Activated T-helper 2 cell treated with anti-CD3 and anti-CD28 coated beads, Interferon-gamma antibody, Interleukin-2, Interleukin-4, amounts not matched to agents 10 μg/mL and 5 μg/mL and 100 μg/mL, durations not matched to agents 14 hours and 24 hours and 36 hours (primary cell): ENCODE data around the gene PLEKHO1. TPM values are rescaled to one million over a fixed set of nuclear protein-coding genes. Genes with fewer than 3 reads are reported as not detected.

Source experiments
- DNase-seq: peaks from one replicate; pipeline ENCODE4 v3.0.0; 2021; ENCODE audit warnings: low spot score
- H3K27ac Mint-ChIP-seq: one replicate; pipeline ENCODE4 v1.8.0; 2021; ENCODE audit warnings: mixed read lengths
- H3K27me3 Mint-ChIP-seq: one replicate; pipeline ENCODE4 v1.8.0; 2021; ENCODE audit warnings: low read depth, mixed read lengths
- H3K36me3 Mint-ChIP-seq: one replicate; pipeline ENCODE4 v1.8.0; 2021; ENCODE audit warnings: low read depth, mixed read lengths
- H3K4me1 Mint-ChIP-seq: one replicate; pipeline ENCODE4 v1.8.0; 2021; ENCODE audit warnings: low read depth, mixed read lengths
- H3K4me3 Mint-ChIP-seq: one replicate; pipeline ENCODE4 v1.8.0; 2021; ENCODE audit warnings: low read depth, mild to moderate bottlenecking, moderate library complexity, mixed read lengths
- H3K9me3 Mint-ChIP-seq: one replicate; pipeline ENCODE4 v1.8.0; 2021; ENCODE audit warnings: mixed read lengths
- intact Hi-C: fragments of 100-400 bp; cut with micrococcal nuclease; formaldehyde crosslinking; loops from one replicate; pipeline ENCODE4 v1.15.1; 2023
- total RNA-seq: library from RNA; stranded (reverse); gene quantifications from 2 replicates; pipeline ENCODE4 v1.2.3, GENCODE V29; 2022

PLEKHO1 gene
- 29.3 and 31.2 TPM in 2 replicates for total RNA-seq

GRCh38 chr1:150149271-150150132, at the start of gene PLEKHO1:
Gene PLEKHO1, plus strand, starts transcription at chr1:150149916. Its CDS starts 342 bp downstream, at chr1:150150258.
- Mint-ChIP-seq H3K9me3 (no peaks in the 10 kb centered on the region), H3K4me3 (peak within 1 kb of the TSS; percentile 88), H3K4me1 (peaks cover 51% of the 10 kb centered on the region), H3K27me3 (peaks cover 23% of the 10 kb centered on the region), H3K27ac (peak within 1 kb of the TSS; percentile 83), H3K36me3 (peaks cover 33% of the 10 kb centered on the region)
- intact Hi-C loops: loop anchor here (2.0 kb wide), 1 partner anchor 39 kb away; no protein-coding TSS in a partner anchor
- DNase-seq: peak; percentile 64

DNA sequence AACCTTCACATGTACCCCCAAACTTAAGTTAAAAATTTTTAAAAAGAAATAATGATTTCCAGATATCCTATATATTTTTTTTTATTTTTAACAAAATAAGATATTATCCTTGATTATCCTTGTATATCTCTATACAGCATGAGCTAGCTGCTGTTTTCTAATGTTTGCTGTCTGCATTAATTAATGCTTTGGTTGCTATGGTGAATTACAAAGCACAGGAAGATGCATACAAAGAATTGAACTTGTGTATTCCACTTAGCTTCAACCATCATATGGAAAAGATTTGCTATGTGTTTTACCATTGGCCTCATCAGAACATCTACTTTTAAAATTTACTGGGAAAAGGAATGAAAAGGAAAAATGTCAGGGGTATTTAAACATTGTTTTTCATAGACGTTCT, 46.7 kb upstream of the PLEKHO1 start:
- Mint-ChIP-seq H3K27me3 (no peaks in the 10 kb centered on the region), H3K36me3 (peaks cover 37% of the 10 kb centered on the region), H3K9me3 (peaks cover 6% of the 10 kb centered on the region), H3K4me3 (no peak overlapping the region), H3K4me1 (peaks cover 46% of the 10 kb centered on the region), H3K27ac (no peak overlapping the region)
- no peak for DNase-seq
- intact Hi-C loops: no loop called here

DNA sequence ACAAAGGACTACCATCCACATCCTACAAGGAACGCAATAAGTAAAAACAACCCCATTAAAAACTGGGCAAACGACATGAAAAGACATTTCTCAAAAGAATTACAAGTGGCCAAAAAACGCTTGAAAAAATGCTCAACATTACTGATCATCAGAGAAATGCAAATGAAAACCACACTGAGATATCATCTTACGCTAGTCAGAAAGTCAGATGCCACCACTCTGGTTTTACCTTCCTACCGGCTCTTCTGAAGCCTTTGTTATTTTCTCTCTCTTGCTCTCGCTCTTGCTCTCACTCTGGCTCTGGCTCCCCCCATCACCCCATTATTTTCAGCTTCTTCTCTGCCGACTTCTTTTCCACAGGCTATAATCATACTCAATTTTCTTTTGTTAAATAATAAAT, 43.4 kb upstream of the PLEKHO1 start:
- Mint-ChIP-seq H3K4me3 (no peak overlapping the region), H3K36me3 (peaks cover 33% of the 10 kb centered on the region), H3K27ac (peak overlapping the region; percentile 52), H3K9me3 (peaks cover 6% of the 10 kb centered on the region), H3K27me3 (no peaks in the 10 kb centered on the region), H3K4me1 (peaks cover 72% of the 10 kb centered on the region)
- peak; percentile 20 for DNase-seq
- intact Hi-C loops: no loop called here

- H3K36me3 Mint-ChIP-seq: peaks cover 48% of the 10 kb centered on the region
- intact Hi-C loops: no loop called here
- H3K27me3 Mint-ChIP-seq: no peaks in the 10 kb centered on the region
- H3K9me3 Mint-ChIP-seq: peaks cover 14% of the 10 kb centered on the region
- peaks cover 65% of the 10 kb centered on the region for H3K4me1 Mint-ChIP-seq
- H3K4me3 Mint-ChIP-seq: peak overlapping the region; percentile 51
- no peak for DNase-seq
- H3K27ac Mint-ChIP-seq: peak overlapping the region; percentile 87
Observed at GRCh38 chr1:150109586-150109985, 40.1 kb upstream of the PLEKHO1 start.

DNA sequence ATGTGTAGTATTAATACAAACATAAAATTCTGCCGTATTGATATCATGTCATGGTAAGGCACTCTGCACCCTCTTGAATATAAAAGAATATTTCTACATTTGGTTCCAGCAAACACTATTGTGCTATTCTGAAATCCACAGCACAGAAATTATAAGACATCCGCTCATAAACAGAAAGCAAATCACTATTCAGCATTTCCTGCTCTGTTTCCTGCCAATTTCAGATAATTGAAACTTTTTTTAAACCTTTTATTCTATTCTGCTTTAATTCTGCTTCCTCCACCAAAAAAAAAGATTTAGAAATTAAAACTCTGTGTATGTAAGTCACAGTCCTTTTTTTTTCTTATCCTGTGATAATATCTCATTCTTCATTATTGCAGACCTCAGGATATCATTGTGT, 39.6 kb upstream of the PLEKHO1 start:
- intact Hi-C loops: loop anchor here (2.0 to 10.0 kb wide), 2 partner anchors 39 to 955 kb away; partner anchors contain the start of genes MLLT11 and PLEKHO1
- H3K4me1 Mint-ChIP-seq: peaks cover 63% of the 10 kb centered on the region
- H3K9me3 Mint-ChIP-seq: peaks cover 15% of the 10 kb centered on the region
- H3K27me3 Mint-ChIP-seq: no peaks in the 10 kb centered on the region
- DNase-seq: no peak
- peak overlapping the region; percentile 51 for H3K4me3 Mint-ChIP-seq
- peaks cover 48% of the 10 kb centered on the region for H3K36me3 Mint-ChIP-seq
- H3K27ac Mint-ChIP-seq: peak overlapping the region; percentile 87

GRCh38 chr1:150111670-150112069, 38.0 kb upstream of the PLEKHO1 start:
- intact Hi-C loops: loop anchor here (2.0 to 10.0 kb wide), 2 partner anchors 37 to 953 kb away; partner anchors contain the start of genes MLLT11 and PLEKHO1
- Mint-ChIP-seq H3K27ac (peak overlapping the region; percentile 29), H3K4me1 (peaks cover 48% of the 10 kb centered on the region), H3K4me3 (peak overlapping the region; percentile 27), H3K9me3 (peaks cover 22% of the 10 kb centered on the region), H3K36me3 (peaks cover 46% of the 10 kb centered on the region), H3K27me3 (no peaks in the 10 kb centered on the region)
- DNase-seq: no peak

GRCh38 chr1:150115121-150115520, 34.6 kb upstream of the PLEKHO1 start:
- Mint-ChIP-seq H3K4me3 (no peak overlapping the region), H3K9me3 (peaks cover 22% of the 10 kb centered on the region), H3K4me1 (peaks cover 19% of the 10 kb centered on the region), H3K27ac (no peak overlapping the region), H3K27me3 (no peaks in the 10 kb centered on the region), H3K36me3 (peaks cover 43% of the 10 kb centered on the region)
- intact Hi-C loops: loop anchor here (10.0 kb wide), 1 partner anchor 950 kb away; the partner anchor contains the start of gene MLLT11
- DNase-seq: no peak

- Mint-ChIP-seq H3K36me3 (peaks cover 33% of the 10 kb centered on the region), H3K27ac (no peak overlapping the region), H3K9me3 (peaks cover 21% of the 10 kb centered on the region), H3K4me1 (peaks cover 5% of the 10 kb centered on the region), H3K27me3 (no peaks in the 10 kb centered on the region), H3K4me3 (no peak overlapping the region)
- DNase-seq: no peak
- intact Hi-C loops: loop anchor here (10.0 kb wide), 1 partner anchor 946 kb away; the partner anchor contains the start of gene MLLT11
Observed at GRCh38 chr1:150118716-150119115, 31.0 kb upstream of the PLEKHO1 start.

DNA sequence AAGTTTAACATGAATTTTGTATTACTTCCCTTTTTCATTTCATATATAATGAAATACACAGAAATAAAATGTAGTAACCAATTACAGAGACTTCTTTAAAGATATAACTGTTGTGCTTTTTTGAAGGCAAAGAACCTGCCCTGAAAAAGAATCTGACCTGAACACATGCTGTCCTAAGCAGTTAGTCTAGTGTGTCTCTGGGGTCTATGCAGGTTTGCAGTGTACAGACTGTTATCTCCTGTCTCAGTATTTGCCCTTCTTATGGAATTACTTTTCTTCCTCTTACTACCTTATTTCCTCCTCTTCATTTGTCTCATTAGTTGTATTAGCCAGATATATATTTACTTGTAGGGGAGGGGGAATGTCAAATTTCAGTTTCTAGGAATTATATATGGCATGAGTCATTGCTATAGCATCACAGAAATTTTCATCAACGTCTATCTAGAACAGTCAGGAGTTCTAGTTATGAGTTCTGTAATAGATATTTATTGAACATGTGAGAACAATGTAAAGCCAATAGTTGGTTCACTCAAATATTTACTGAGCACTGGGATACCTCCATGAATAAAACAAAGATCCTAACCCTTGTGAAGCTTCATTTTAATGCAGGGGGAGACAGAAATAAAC, 28.4 kb upstream of the PLEKHO1 start:
- peaks cover 11% of the 10 kb centered on the region for H3K36me3 Mint-ChIP-seq
- intact Hi-C loops: no loop called here
- no peaks in the 10 kb centered on the region for H3K9me3 Mint-ChIP-seq
- H3K4me1 Mint-ChIP-seq: peaks cover 5% of the 10 kb centered on the region
- DNase-seq: no peak
- no peaks in the 10 kb centered on the region for H3K27me3 Mint-ChIP-seq
- H3K4me3 Mint-ChIP-seq: no peak overlapping the region
- H3K27ac Mint-ChIP-seq: no peak overlapping the region

DNA sequence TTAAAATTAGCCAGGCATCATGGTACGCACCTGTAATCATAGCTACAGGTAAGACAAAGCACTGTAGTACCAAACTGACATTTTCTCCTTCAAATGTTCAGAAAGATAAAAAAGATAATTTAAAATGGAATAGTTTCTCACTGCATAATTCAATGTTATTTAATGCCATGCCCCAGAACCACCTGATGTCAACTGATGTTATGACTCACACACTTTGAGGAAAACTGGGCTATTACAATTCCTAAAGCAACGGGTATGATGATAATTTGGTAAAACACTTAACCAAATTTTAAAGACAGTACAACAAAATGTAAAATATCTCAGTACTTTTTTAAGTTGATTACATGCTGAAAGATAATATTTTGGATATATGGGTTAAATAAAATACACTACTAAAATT, 22.9 kb upstream of the PLEKHO1 start:
- intact Hi-C loops: no loop called here
- no peak overlapping the region for H3K27ac Mint-ChIP-seq

DNA sequence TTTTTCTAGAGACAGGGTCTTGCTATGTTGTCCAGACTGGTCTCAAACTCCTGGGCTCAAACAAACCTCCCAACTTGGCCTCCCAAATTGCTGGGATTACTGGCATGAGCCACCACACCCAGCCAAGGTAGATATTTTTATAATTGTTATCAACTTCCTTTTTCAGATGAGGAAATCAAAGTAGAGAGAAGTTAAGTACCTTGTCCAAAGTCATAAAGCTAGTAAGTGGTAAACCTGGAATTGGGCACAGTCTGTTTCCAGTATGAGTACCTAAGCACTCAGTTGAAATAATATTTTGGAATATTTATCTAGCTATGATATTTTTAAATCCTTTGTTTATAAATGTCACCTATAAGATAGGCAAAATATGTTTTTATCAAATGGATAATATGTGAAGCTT, 22.3 kb upstream of the PLEKHO1 start:
- no peak for DNase-seq
- H3K36me3 Mint-ChIP-seq: peaks cover 8% of the 10 kb centered on the region
- H3K27ac Mint-ChIP-seq: no peak overlapping the region
- no peaks in the 10 kb centered on the region for H3K9me3 Mint-ChIP-seq
- H3K4me1 Mint-ChIP-seq: peaks cover 4% of the 10 kb centered on the region
- H3K4me3 Mint-ChIP-seq: no peak overlapping the region
- intact Hi-C loops: no loop called here
- H3K27me3 Mint-ChIP-seq: no peaks in the 10 kb centered on the region

More for the DNA sequence above, 22.9 kb upstream of the PLEKHO1 start:
- no peak for DNase-seq
- Mint-ChIP-seq H3K27me3 (no peaks in the 10 kb centered on the region), H3K36me3 (peaks cover 8% of the 10 kb centered on the region), H3K4me3 (no peak overlapping the region), H3K4me1 (peaks cover 4% of the 10 kb centered on the region), H3K9me3 (no peaks in the 10 kb centered on the region)

GRCh38 chr1:150127868-150128267, 21.8 kb upstream of the PLEKHO1 start:
- H3K27me3 Mint-ChIP-seq: no peaks in the 10 kb centered on the region
- H3K27ac Mint-ChIP-seq: no peak overlapping the region
- no peaks in the 10 kb centered on the region for H3K9me3 Mint-ChIP-seq
- DNase-seq: no peak
- intact Hi-C loops: no loop called here
- H3K4me3 Mint-ChIP-seq: no peak overlapping the region
- H3K36me3 Mint-ChIP-seq: peaks cover 7% of the 10 kb centered on the region
- peaks cover 4% of the 10 kb centered on the region for H3K4me1 Mint-ChIP-seq

DNA sequence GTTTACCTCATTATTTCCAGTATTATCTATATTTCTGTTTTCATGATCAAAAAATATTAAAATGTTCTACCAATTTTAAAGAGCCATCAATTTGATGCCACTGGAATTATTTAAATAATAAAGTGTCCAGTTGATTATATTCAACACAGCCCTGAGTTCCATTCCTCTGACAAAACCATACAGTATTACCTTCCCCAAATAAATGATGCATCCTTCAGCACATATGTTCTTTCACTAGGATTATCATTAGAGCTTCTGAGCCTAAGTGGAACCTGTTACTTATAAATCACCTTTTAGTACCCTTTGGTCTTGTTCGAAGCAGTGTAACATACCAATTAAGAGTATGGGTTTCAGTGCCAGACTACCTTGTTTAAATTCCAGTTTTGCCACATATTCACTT, 17.3 kb upstream of the PLEKHO1 start:
- H3K4me3 Mint-ChIP-seq: no peak overlapping the region
- H3K27me3 Mint-ChIP-seq: no peaks in the 10 kb centered on the region
- H3K9me3 Mint-ChIP-seq: no peaks in the 10 kb centered on the region
- peaks cover 4% of the 10 kb centered on the region for H3K4me1 Mint-ChIP-seq
- H3K36me3 Mint-ChIP-seq: peaks cover 8% of the 10 kb centered on the region
- H3K27ac Mint-ChIP-seq: no peak overlapping the region
- intact Hi-C loops: no loop called here
- no peak for DNase-seq
